Measurements from ENCODE around the gene CCDC171.

GRCh38 chr9:15901572-15901971, 348.7 kb downstream of the CCDC171 start:
- TF ChIP-seq CTCF (IDR thresholded peaks at IDR 0.05), result no peak
- no peak for TF ChIP-seq POLR2AphosphoS5 (IDR thresholded peaks at IDR 0.05)
- no peak for TF ChIP-seq EP300 (IDR thresholded peaks at IDR 0.05; ENCODE audit: low read depth)
